ENCODE results near the gene PLIN4.

GRCh38 chr19:4504297-4504701, 14.0 kb downstream of the PLIN4 start:
- TF ChIP-seq CTCF (IDR thresholded peaks at IDR 0.05): no peak
- TF ChIP-seq POLR2AphosphoS5 (IDR thresholded peaks at IDR 0.05): no peak
- no peak for TF ChIP-seq POLR2A (IDR thresholded peaks at IDR 0.05)

Data from prostate gland (tissue), 2 donors.